HepG2 (cell line): ENCODE measurements around the gene NDUFS6. TPM values are rescaled to one million over a fixed set of nuclear protein-coding genes. Genes with fewer than 3 reads are reported as not detected.

ENCODE experiments used
- ATAC-seq: fragments of 200-7000 bp; cut with Tn5 transposase; 3 replicates; pipeline ENCODE4 v1.9.1; 2020; ENCODE audit warnings: mild to moderate bottlenecking, moderate library complexity
- BruUV-seq: library from RNA; stranded (reverse); fragments of 400-500 nt; replicated peaks from 2 replicates; lab custom pipeline; 2021; lab: Mats Ljungman, UMichigan
- CTCF ChIA-PET: fragments of 300-600 bp; formaldehyde crosslinking; extraction: SDS; loops from one replicate; lab custom pipeline; 2021; ENCODE audit warnings: low total read pairs, inconsistent platforms, low intra/inter-chr PET ratio; lab: Yijun Ruan, JAX
- POLR2A ChIA-PET: fragments of 350-600 bp; sonication (Branson Sonifier 250); formaldehyde crosslinking; loops from one replicate; lab custom pipeline; 2020; ENCODE audit warnings: antibody characterized with exemption, inconsistent platforms; lab: Yijun Ruan, JAX
- DNase-seq: peaks from one replicate; pipeline ENCODE4 v3.0.0-alpha.2; 2015; ENCODE audit warnings: low spot score
- FAIRE-seq: peaks from 3 replicates; lab custom pipeline; 2011; peaks lifted over from hg19 to GRCh38; lab: Jason Lieb, UNC
- H2AFZ ChIP-seq: one replicate; pipeline ENCODE4 v1.6.1; 2011; ENCODE audit warnings: low read length, inconsistent platforms
- H3K27ac ChIP-seq: fragments of 300-600 bp; 3 replicates; pipeline ENCODE4 v1.8.0; 2011; ENCODE audit warnings: mixed run types, mild to moderate bottlenecking, mixed read lengths, low read length, inconsistent platforms; ENCODE audit not compliant: insufficient read depth; ENCODE audit errors: extremely low read length
- H3K27me3 ChIP-seq, 2 experiments: fragments of 200-600 bp in 1 of 2; 2 replicates in 1 of 2; 3 replicates in 1 of 2; pipeline versions ENCODE4 v1.6.0 to v1.8.0; 2011; ENCODE audit warnings: low read length in 2 of 2, mild to moderate bottlenecking in 2 of 2, moderate library complexity in 2 of 2, inconsistent platforms in 1 of 2; ENCODE audit not compliant: insufficient read depth in 2 of 2, control insufficient read depth in 1 of 2
- H3K36me3 ChIP-seq, 2 experiments: fragments of 200-600 bp in 1 of 2; replicated peaks in 1 of 2; 2 replicates in 1 of 2; 3 replicates in 1 of 2; pipeline versions ENCODE4 v1.5.1 to v1.8.0; 2011; ENCODE audit warnings: low read length in 2 of 2, inconsistent platforms in 1 of 2; ENCODE audit not compliant: insufficient read depth in 2 of 2, control insufficient read depth in 1 of 2
- H3K4me1 ChIP-seq: 2 replicates; pipeline ENCODE4 v1.5.1; 2012; ENCODE audit warnings: low read length, inconsistent platforms; ENCODE audit not compliant: insufficient read depth
- H3K4me2 ChIP-seq: 2 replicates; pipeline ENCODE4 v1.6.0; 2011; ENCODE audit warnings: low read depth, low read length, inconsistent platforms
- H3K4me3 ChIP-seq, 3 experiments: fragments of 200-600 bp in 1 of 3; sonication (generic), shearing (Covaris generic) in 1 of 3; replicated peaks in 1 of 3; 2 replicates each; pipeline ENCODE4 v1.5.1; 2011 to 2016; ENCODE audit warnings: low read length in 3 of 3, inconsistent platforms in 2 of 3, low read depth in 2 of 3, mild to moderate bottlenecking in 2 of 3, control low read depth in 1 of 3, mixed read lengths in 1 of 3; ENCODE audit not compliant: insufficient read depth in 1 of 3
- H3K79me2 ChIP-seq: one replicate; pipeline ENCODE4 v1.6.1; 2011; ENCODE audit warnings: low read length, inconsistent platforms; ENCODE audit not compliant: insufficient read depth
- H3K9ac ChIP-seq: 2 replicates; pipeline ENCODE4 v1.6.0; 2011; ENCODE audit warnings: mild to moderate bottlenecking, low read depth, low read length, inconsistent platforms; ENCODE audit not compliant: insufficient read depth
- H3K9me3 ChIP-seq: 2 replicates; pipeline ENCODE4 v1.5.1; 2012; ENCODE audit warnings: mild to moderate bottlenecking, low read length
- H4K20me1 ChIP-seq: 2 replicates; pipeline ENCODE4 v1.6.0; 2011; ENCODE audit warnings: inconsistent platforms, mild to moderate bottlenecking, low read length, moderate library complexity; ENCODE audit not compliant: insufficient read depth
- ATF7-NPFF ChIP-seq: sonication (generic); formaldehyde crosslinking; IDR thresholded peaks from 2 replicates; pipeline ENCODE4 v1.8.1; 2023; ENCODE audit warnings: mild to moderate bottlenecking, low read depth, missing genetic modification reagents, moderate library complexity
- CEBPB ChIP-seq: IDR thresholded peaks from 2 replicates; pipeline ENCODE4 v1.6.1; 2011; ENCODE audit warnings: low read depth, low read length, improper control_type of control experiment, borderline replicate concordance
- CEBPG ChIP-seq: IDR thresholded peaks from 2 replicates; pipeline ENCODE4 v1.6.1; 2016
- KLF9 ChIP-seq: IDR thresholded peaks from 2 replicates; pipeline ENCODE4 v1.6.1; 2016; ENCODE audit warnings: low read depth
- ZBTB25 ChIP-seq: IDR thresholded peaks from 2 replicates; pipeline ENCODE4 v1.6.1; 2018; ENCODE audit warnings: missing genetic modification reagents
- ZNF224 ChIP-seq: sonication (generic); formaldehyde crosslinking; IDR thresholded peaks from 2 replicates; pipeline ENCODE4 v1.5.0; 2020; ENCODE audit warnings: mild to moderate bottlenecking, missing genetic modification reagents
- ZNF276 ChIP-seq: sonication (generic); formaldehyde crosslinking; IDR thresholded peaks from 2 replicates; pipeline ENCODE4 v1.4.0; 2020; ENCODE audit warnings: mild to moderate bottlenecking, low read depth, missing genetic modification reagents
- ZNF331 ChIP-seq: sonication (generic); formaldehyde crosslinking; IDR thresholded peaks from 2 replicates; pipeline ENCODE4 v1.4.0; 2020; ENCODE audit warnings: missing genetic modification reagents
- ZNF451 ChIP-seq: sonication (generic); formaldehyde crosslinking; IDR thresholded peaks from 2 replicates; pipeline ENCODE4 v1.5.0; 2020; ENCODE audit warnings: mild to moderate bottlenecking, missing genetic modification reagents
- ZNF800 ChIP-seq: sonication (generic); formaldehyde crosslinking; IDR thresholded peaks from 2 replicates; pipeline ENCODE4 v1.4.0; 2020; ENCODE audit warnings: missing genetic modification reagents
- ZSCAN21 ChIP-seq: sonication (generic); formaldehyde crosslinking; IDR thresholded peaks from 2 replicates; pipeline ENCODE4 v1.8.0; 2022; ENCODE audit warnings: mild to moderate bottlenecking, missing genetic modification reagents, moderate library complexity, borderline replicate concordance
- whole genome bisulfite sequencing: methylation state at CpG from one replicate; pipeline ENCODE4 v1.1.6; 2017; ENCODE audit warnings: low lambda C conversion rate; 5-methylcytosine and 5-hydroxymethylcytosine counted together
- in situ Hi-C: cut with HindIII; loops from 2 replicates; pipeline ENCODE4 v1.10.0; 2017; ENCODE audit warnings: low pct_unique_long_range_greater_than_20kb; ENCODE audit not compliant: extremely low pct_ligation_motif_present
- intact Hi-C: fragments of 100-400 bp; cut with micrococcal nuclease; formaldehyde crosslinking; loops from one replicate; pipeline ENCODE4 v1.10.0; 2022; ENCODE audit not compliant: unreplicated experiment
- polyA plus RNA-seq, 8 experiments: library from polyadenylated mRNA; depleted of rRNA in 3 of 8; stranded (reverse) in 7 of 8; unstranded in 1 of 8; fragments of >200 nt; fragmentation: Illumina TruSeq in 4 of 8; extraction: Trizol in 4 of 8; gene quantifications; 2 replicates each; pipeline versions ENCODE4 v1.2.1 to v1.2.3, GENCODE V29; 2011 to 2016; ENCODE audit warnings: low read depth in 4 of 8, missing spikeins in 1 of 8, mixed read lengths in 1 of 8; ENCODE audit not compliant: insufficient read depth in 1 of 8
- total RNA-seq, 5 experiments: library from RNA; depleted of rRNA; stranded (reverse); fragments of >200 nt; fragmentation: Illumina TruSeq; extraction: Trizol; gene quantifications; 2 replicates each; pipeline ENCODE4 v1.2.3, GENCODE V29; 2016; ENCODE audit warnings: low read depth in 1 of 5

NDUFS6 gene
- total and polyA plus RNA-seq, 2 of the 13 experiments (the other 11 are each of a cell fraction or from before 2014, with no cell fraction given) = 23.7 to 50.4 TPM

- CTCF ChIA-PET = no interaction called here
- Histone ChIP-seq H2AFZ (no peak overlapping the region), H3K79me2 (peaks cover 34% of the 10 kb centered on the region), H3K27ac (no peak overlapping the region)
- TF ChIP-seq CEBPB (peak; percentile 16; the same call in 1 of the 2 replicates), ZSCAN21 (peak; percentile 87), ZNF276 (CRISPR knock-in tag) (no peak), ZNF331 (CRISPR knock-in tag) (no peak)
- TF ChIP-seq, all 625 proteins: peak for 2
- POLR2A ChIA-PET = no interaction called here
- Histone ChIP-seq H3K9ac (no peak overlapping the region), H3K9me3 (no peaks in the 10 kb centered on the region), H3K36me3 (peaks cover 27 to 84% of the 10 kb centered on the region in 2 experiments), H3K4me3 (no peak overlapping the region), H3K4me2 (no peak overlapping the region), H4K20me1 (peaks cover 12% of the 10 kb centered on the region; the same call in 1 of the 2 replicates), H3K4me1 (peaks cover 18% of the 10 kb centered on the region), H3K27me3 (no peaks in the 10 kb centered on the region)
- intact Hi-C loops (no loop called here), in situ Hi-C loops (no loop called here)
- 90% methylated on average over 16 of the region's 16 CpGs for WGBS
- DNase-seq = no peak
- ATAC-seq = peak; percentile 44; the same call in 2 of the 3 replicates
- FAIRE-seq = no peak
- BruUV-seq = no TSS peak
Measured at GRCh38 chr5:1806974-1807373, 5.8 kb downstream of the NDUFS6 start.

GRCh38 chr5:1807451-1808185, 6.4 kb downstream of the NDUFS6 start:
- no peak for ATAC-seq
- POLR2A ChIA-PET = interaction anchor here (1.8 kb wide), 1 partner anchor 9 kb away, joined by 6 read pairs; no protein-coding TSS in a partner anchor
- no peak for TF ChIP-seq CEBPG (CRISPR knock-in tag)
- TF ChIP-seq ZNF451 (CRISPR knock-in tag) = no peak
- no peak for TF ChIP-seq ZNF800 (CRISPR knock-in tag)
- TF ChIP-seq KLF9 (CRISPR knock-in tag) = no peak
- no peak for TF ChIP-seq ATF7-NPFF (CRISPR knock-in tag)
- no peak for TF ChIP-seq ZNF224
- no peak for TF ChIP-seq ZBTB25 (CRISPR knock-in tag)

More at GRCh38 chr5:1807451-1808185, 6.4 kb downstream of the NDUFS6 start:
- in situ Hi-C loops = no loop called here
- Histone ChIP-seq H3K4me3 (no peak overlapping the region), H3K79me2 (peaks cover 27% of the 10 kb centered on the region), H3K4me1 (peaks cover 15% of the 10 kb centered on the region), H3K27me3 (no peaks in the 10 kb centered on the region), H3K9me3 (no peaks in the 10 kb centered on the region), H3K36me3 (peaks cover 28 to 90% of the 10 kb centered on the region in 2 experiments), H3K4me2 (no peak overlapping the region), H3K9ac (no peak overlapping the region), H4K20me1 (peaks cover 12% of the 10 kb centered on the region; the same call in 1 of the 2 replicates), H3K27ac (no peak overlapping the region), H2AFZ (no peak overlapping the region)
- BruUV-seq = no TSS peak
- DNase-seq = no peak
- CTCF ChIA-PET = no interaction called here
- 96% methylated on average over 12 of the region's 20 CpGs for WGBS
- no peak for FAIRE-seq
- intact Hi-C loops = no loop called here
